DOHH2 (cell line): ENCODE data around the gene ESYT3.

ENCODE experiments used
- CTCF ChIP-seq: fragments of 200-600 bp; sonication (generic); IDR thresholded peaks from one replicate; pipeline ENCODE4 v1.5.1; 2014; ENCODE audit warnings: antibody characterized with exemption, mild to moderate bottlenecking, low read depth, low read length; ENCODE audit not compliant: poor library complexity, severe bottlenecking
- EZH2phosphoT487 ChIP-seq: fragments of 200-600 bp; sonication (generic); IDR thresholded peaks from 2 replicates; pipeline ENCODE4 v1.6.1; 2017; ENCODE audit warnings: borderline replicate concordance, mild to moderate bottlenecking, antibody characterized with exemption, low read length, moderate library complexity, mixed read lengths

- no peak for TF ChIP-seq CTCF
- TF ChIP-seq EZH2phosphoT487 = no peak
These were observed 16.4 kb downstream of the ESYT3 start for GRCh38 chr3:138450704-138451424.
